Measurements from ENCODE around the gene CYP2E1. TPM values are rescaled to one million over a fixed set of nuclear protein-coding genes. Genes with fewer than 3 reads are reported as not detected.
"Not testable (repeated sequence)": the region's sequence is repeated elsewhere in the genome, so short reads cannot be mapped to it uniquely, and the experiment has no call there.

Gene CYP2E1
- total RNA-seq, 5 donors from 2014 or later (not counting 1 experiment from before 2014, with no cell fraction given): 2.4 to 4.7 (median 3.3) TPM

- Histone ChIP-seq H3K4me1 (ENCODE audit: control insufficient read depth in 1 of 2, extremely low read depth in 1 of 2, insufficient read depth in 2 of 2, low read length in 2 of 2) (peaks cover 0 to 31% of the 10 kb centered on the region in 2 experiments), H3K36me3 (ENCODE audit: control insufficient read depth in 2 of 2, extremely low read depth in 1 of 2, insufficient read depth in 1 of 2, low read length in 1 of 2) (no peaks in the 10 kb centered on the region), H3K4me3 (ENCODE audit: control insufficient read depth in 1 of 2, extremely low read depth in 1 of 2, low read length in 1 of 2) (no peak overlapping the region), H3K9me3 (no peaks in the 10 kb centered on the region), H3K27ac (ENCODE audit: low read length) (no peak overlapping the region), H3K27me3 (replicated peaks in 1 of 2; ENCODE audit: control insufficient read depth in 2 of 2, extremely low read depth in 1 of 2, insufficient read depth in 2 of 2, low read length in 1 of 2) (peaks cover 4 to 78% of the 10 kb centered on the region in 2 experiments)
- 31% methylated on average over 9 of the region's 9 CpGs for WGBS (ENCODE audit: insufficient coverage)
- no peak overlapping the region for H3K27ac Mint-ChIP-seq
- DNase-seq (no peak), ATAC-seq (replicated peaks in 1 of 4) (no peak)
- peaks cover 45 to 66% of the 10 kb centered on the region in 2 donors for H3K27me3 Mint-ChIP-seq
- no peak overlapping the region for H3K4me3 Mint-ChIP-seq
- H3K4me1 Mint-ChIP-seq: peaks cover 19 to 24% (median 23%) of the 10 kb centered on the region in 3 donors
- no peaks in the 10 kb centered on the region for H3K9me3 Mint-ChIP-seq
- no peaks in the 10 kb centered on the region for H3K36me3 Mint-ChIP-seq
- CTCF ChIA-PET: no interaction called here
- POLR2A ChIA-PET: no interaction called here
These were observed 3.3 kb downstream of the CYP2E1 start for GRCh38 chr10:133530506-133530905.

DNA sequence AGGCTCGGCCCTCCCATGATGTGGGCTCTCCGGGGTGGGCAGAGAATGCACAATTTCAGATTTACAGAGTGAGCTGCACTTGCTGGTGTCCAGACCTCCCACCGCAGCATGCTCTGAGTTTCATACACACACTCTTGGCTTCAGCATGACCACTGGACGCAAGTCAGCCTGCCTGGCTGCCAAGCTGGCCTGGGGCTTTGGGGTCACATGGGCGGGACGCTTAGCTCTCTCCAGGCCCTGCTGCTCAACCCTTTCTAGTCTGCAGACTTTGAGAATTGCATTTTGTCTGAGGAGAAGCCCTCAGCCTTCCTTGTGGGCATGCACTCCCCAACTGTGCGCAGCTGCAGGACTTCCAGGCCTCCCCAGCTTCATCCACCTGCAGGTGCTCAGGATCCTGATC is 5.7 kb downstream of the CYP2E1 start:
- H3K4me3 Mint-ChIP-seq: no peak overlapping the region

GRCh38 chr10:133534417-133534816 is 7.3 kb downstream of the CYP2E1 start:
- peaks cover 0 to 50% of the 10 kb centered on the region in 2 experiments for H3K27me3 ChIP-seq (replicated peaks in 1 of 2; ENCODE audit: control insufficient read depth in 2 of 2, extremely low read depth in 1 of 2, insufficient read depth in 2 of 2, low read length in 1 of 2)
- no peak overlapping the region for H3K4me3 ChIP-seq (ENCODE audit: control insufficient read depth in 1 of 2, extremely low read depth in 1 of 2, low read length in 1 of 2)
- no peaks in the 10 kb centered on the region for H3K36me3 ChIP-seq (ENCODE audit: control insufficient read depth in 2 of 2, extremely low read depth in 1 of 2, insufficient read depth in 1 of 2, low read length in 1 of 2)
- DNase-seq (no peak), ATAC-seq (replicated peaks in 1 of 4) (no peak)
- no peaks in the 10 kb centered on the region for H3K9me3 ChIP-seq
- H3K4me1 ChIP-seq (ENCODE audit: control insufficient read depth in 1 of 2, extremely low read depth in 1 of 2, insufficient read depth in 2 of 2, low read length in 2 of 2): peaks cover 0 to 14% of the 10 kb centered on the region in 2 experiments
- CTCF ChIA-PET: no interaction called here
- no peak overlapping the region for H3K27ac Mint-ChIP-seq
- peaks cover 9 to 16% (median 14%) of the 10 kb centered on the region in 3 donors for H3K4me1 Mint-ChIP-seq
- WGBS (ENCODE audit: insufficient coverage): 80% methylated on average over 5 of the region's 7 CpGs
- peaks cover 4% of the 10 kb centered on the region for H3K36me3 Mint-ChIP-seq
- no peak overlapping the region for H3K4me3 Mint-ChIP-seq
- no peak overlapping the region for H3K27ac ChIP-seq (ENCODE audit: low read length)
- H3K27me3 Mint-ChIP-seq: peaks cover 32 to 39% of the 10 kb centered on the region in 2 donors
- H3K9me3 Mint-ChIP-seq: no peaks in the 10 kb centered on the region
- POLR2A ChIA-PET: no interaction called here

More for the DNA sequence above, 5.7 kb downstream of the CYP2E1 start:
- no peak overlapping the region for H3K27ac Mint-ChIP-seq
- WGBS (ENCODE audit: insufficient coverage): 84% methylated on average over 5 of the region's 7 CpGs
- Histone ChIP-seq H3K4me3 (ENCODE audit: control insufficient read depth in 1 of 2, extremely low read depth in 1 of 2, low read length in 1 of 2) (no peak overlapping the region), H3K27me3 (replicated peaks in 1 of 2; ENCODE audit: control insufficient read depth in 2 of 2, extremely low read depth in 1 of 2, insufficient read depth in 2 of 2, low read length in 1 of 2) (peaks cover 0 to 66% of the 10 kb centered on the region in 2 experiments), H3K27ac (ENCODE audit: low read length) (no peak overlapping the region), H3K9me3 (no peaks in the 10 kb centered on the region), H3K4me1 (ENCODE audit: control insufficient read depth in 1 of 2, extremely low read depth in 1 of 2, insufficient read depth in 2 of 2, low read length in 2 of 2) (peaks cover 0 to 29% of the 10 kb centered on the region in 2 experiments), H3K36me3 (ENCODE audit: control insufficient read depth in 2 of 2, extremely low read depth in 1 of 2, insufficient read depth in 1 of 2, low read length in 1 of 2) (no peaks in the 10 kb centered on the region)
- DNase-seq (no peak), ATAC-seq (replicated peaks in 1 of 4) (no peak)
- no peaks in the 10 kb centered on the region for H3K9me3 Mint-ChIP-seq
- H3K36me3 Mint-ChIP-seq: peaks cover 1% of the 10 kb centered on the region
- CTCF ChIA-PET: interaction anchor here in 1 of 2 donors (0.6 kb wide), 1 partner anchor 150 kb away, joined by 3 read pairs; no protein-coding TSS in a partner anchor
- peaks cover 19 to 24% (median 23%) of the 10 kb centered on the region in 3 donors for H3K4me1 Mint-ChIP-seq
- H3K27me3 Mint-ChIP-seq: peaks cover 38 to 50% of the 10 kb centered on the region in 2 donors
- POLR2A ChIA-PET: no interaction called here

- H3K9me3 Mint-ChIP-seq: no peaks in the 10 kb centered on the region
- peaks cover 4% of the 10 kb centered on the region for H3K36me3 Mint-ChIP-seq
- Histone ChIP-seq H3K36me3 (ENCODE audit: control insufficient read depth in 2 of 2, extremely low read depth in 1 of 2, insufficient read depth in 1 of 2, low read length in 1 of 2) (no peaks in the 10 kb centered on the region), H3K4me1 (ENCODE audit: control insufficient read depth in 1 of 2, extremely low read depth in 1 of 2, insufficient read depth in 2 of 2, low read length in 2 of 2) (no peaks in the 10 kb centered on the region), H3K4me3 (ENCODE audit: control insufficient read depth in 1 of 2, extremely low read depth in 1 of 2, low read length in 1 of 2) (no peak overlapping the region), H3K27me3 (replicated peaks in 1 of 2; ENCODE audit: control insufficient read depth in 2 of 2, extremely low read depth in 1 of 2, insufficient read depth in 2 of 2, low read length in 1 of 2) (peaks cover 0 to 33% of the 10 kb centered on the region in 2 experiments), H3K27ac (ENCODE audit: low read length) (no peak overlapping the region), H3K9me3 (no peaks in the 10 kb centered on the region)
- H3K27ac Mint-ChIP-seq: no peak overlapping the region
- no peak overlapping the region for H3K4me3 Mint-ChIP-seq
- DNase-seq (no peak), ATAC-seq (replicated peaks in 1 of 4) (no peak)
- 34% methylated on average over 3 of the region's 4 CpGs for WGBS (ENCODE audit: insufficient coverage)
- peaks cover 16 to 23% of the 10 kb centered on the region in 2 donors for H3K27me3 Mint-ChIP-seq
- no peaks in the 10 kb centered on the region for H3K4me1 Mint-ChIP-seq
- ChIA-PET POLR2A (no interaction called here), CTCF (no interaction called here)
These were observed 9.0 kb downstream of the CYP2E1 start for GRCh38 chr10:133536198-133536597.

GRCh38 chr10:133537546-133538545 is 10.7 kb downstream of the CYP2E1 start:
- H3K9me3 Mint-ChIP-seq: no peaks in the 10 kb centered on the region
- POLR2A ChIA-PET: no interaction called here

DNA sequence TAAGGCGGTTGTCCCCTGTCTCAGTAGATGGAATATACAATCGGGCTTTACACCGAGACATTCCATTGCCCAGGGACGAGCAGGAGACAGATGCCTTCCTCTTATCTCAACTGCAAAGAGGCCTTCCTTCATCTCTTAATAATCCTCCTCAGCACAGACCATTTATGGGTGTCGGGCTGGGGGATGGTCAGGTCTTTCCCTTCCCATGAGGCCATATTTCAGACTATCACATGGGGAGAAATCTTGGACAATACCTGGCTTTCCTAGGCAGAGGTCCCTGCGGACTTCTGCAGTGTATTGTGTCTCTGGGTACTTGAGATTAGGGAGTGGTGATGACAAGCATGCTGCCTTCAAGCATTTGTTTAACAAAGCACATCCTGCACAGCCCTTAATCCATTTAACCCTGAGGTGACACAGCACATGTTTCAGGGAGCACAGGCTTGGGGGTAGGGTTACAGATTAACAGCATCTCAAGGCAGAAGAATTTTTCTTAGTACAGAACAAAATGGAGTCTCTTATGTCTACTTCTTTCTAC is 14.3 kb downstream of the CYP2E1 start:
- DNase-seq; H3K36me3 Mint-ChIP-seq; POLR2A ChIA-PET; H3K9me3 Mint-ChIP-seq; H3K4me3 Mint-ChIP-seq; H3K27ac Mint-ChIP-seq; CTCF ChIA-PET; H3K36me3 ChIP-seq (ENCODE audit: control insufficient read depth in 2 of 2, extremely low read depth in 1 of 2, insufficient read depth in 1 of 2, low read length in 1 of 2); H3K27me3 Mint-ChIP-seq; H3K4me1 ChIP-seq (ENCODE audit: control insufficient read depth in 1 of 2, extremely low read depth in 1 of 2, insufficient read depth in 2 of 2, low read length in 2 of 2); ATAC-seq (replicated peaks in 1 of 4); H3K4me3 ChIP-seq (ENCODE audit: control insufficient read depth in 1 of 2, extremely low read depth in 1 of 2, low read length in 1 of 2); H3K27ac ChIP-seq (ENCODE audit: low read length); H3K9me3 ChIP-seq: not testable (repeated sequence)
- no CpG with 5 or more reads among the region's 6 CpGs for WGBS (ENCODE audit: insufficient coverage)
- peaks cover 0 to 13% of the 10 kb centered on the region in 2 experiments for H3K27me3 ChIP-seq (replicated peaks in 1 of 2; ENCODE audit: control insufficient read depth in 2 of 2, extremely low read depth in 1 of 2, insufficient read depth in 2 of 2, low read length in 1 of 2)
- H3K4me1 Mint-ChIP-seq: peaks cover 4 to 15% (median 8%) of the 10 kb centered on the region in 3 donors

More at GRCh38 chr10:133537546-133538545, 10.7 kb downstream of the CYP2E1 start:
- Mint-ChIP-seq H3K4me3 (no peak overlapping the region), H3K27me3 (peaks cover 10% of the 10 kb centered on the region in 2 donors), H3K36me3 (peaks cover 4% of the 10 kb centered on the region), H3K4me1 (no peaks in the 10 kb centered on the region), H3K27ac (no peak overlapping the region)
- Histone ChIP-seq H3K4me1 (ENCODE audit: control insufficient read depth in 1 of 2, extremely low read depth in 1 of 2, insufficient read depth in 2 of 2, low read length in 2 of 2) (no peaks in the 10 kb centered on the region), H3K9me3 (no peaks in the 10 kb centered on the region), H3K36me3 (ENCODE audit: control insufficient read depth in 2 of 2, extremely low read depth in 1 of 2, insufficient read depth in 1 of 2, low read length in 1 of 2) (no peaks in the 10 kb centered on the region), H3K27ac (ENCODE audit: low read length) (no peak overlapping the region), H3K4me3 (ENCODE audit: control insufficient read depth in 1 of 2, extremely low read depth in 1 of 2, low read length in 1 of 2) (no peak overlapping the region), H3K27me3 (replicated peaks in 1 of 2; ENCODE audit: control insufficient read depth in 2 of 2, extremely low read depth in 1 of 2, insufficient read depth in 2 of 2, low read length in 1 of 2) (peaks cover 0 to 21% of the 10 kb centered on the region in 2 experiments)
- no peak for DNase-seq
- no peak for ATAC-seq (replicated peaks in 1 of 4)
- 57% methylated on average over 1 of the region's 4 CpGs for WGBS (ENCODE audit: insufficient coverage)
- CTCF ChIA-PET: no interaction called here

All from T-cell (primary cell).